Measurements from ENCODE around the gene DLGAP1. TPM values are rescaled to one million over a fixed set of nuclear protein-coding genes. Genes with fewer than 3 reads are reported as not detected.
"Not testable (repeated sequence)": the region's sequence is repeated elsewhere in the genome, so short reads cannot be mapped to it uniquely, and the experiment has no call there.

Gene DLGAP1
- total RNA-seq (ENCODE audit: unreplicated experiment), result 13.6 TPM
- long read RNA-seq, partial matches to known transcripts, result 0 of 2 reads
- long read RNA-seq, other reads (novel, unspliced or antisense), result 2 of 2 reads

- peak; percentile 81 for DNase-seq
- H3K9me3 Mint-ChIP-seq (ENCODE audit: unreplicated experiment), result peaks cover 4% of the 10 kb centered on the region
- TF ChIP-seq CTCF (IDR thresholded peaks at IDR 0.05; ENCODE audit: partially characterized antibody, unreplicated experiment), result no peak
- H3K27ac Mint-ChIP-seq (ENCODE audit: unreplicated experiment), result peak within 1 kb of the TSS; percentile 77
- no peaks in the 10 kb centered on the region for H3K36me3 Mint-ChIP-seq (ENCODE audit: unreplicated experiment)
- peaks cover 4% of the 10 kb centered on the region for H3K4me1 Mint-ChIP-seq (ENCODE audit: low read depth, unreplicated experiment)
- peak within 1 kb of the TSS; percentile 94 for H3K4me3 Mint-ChIP-seq (ENCODE audit: unreplicated experiment)
- peaks cover 6% of the 10 kb centered on the region for H3K27me3 Mint-ChIP-seq (ENCODE audit: unreplicated experiment)
Observed at GRCh38 chr18:4455113-4455811, at the start of gene DLGAP1. DLGAP1 (minus strand) TSS chr18:4455307.

- H3K27me3 Mint-ChIP-seq (ENCODE audit: unreplicated experiment); DNase-seq; H3K4me1 Mint-ChIP-seq (ENCODE audit: low read depth, unreplicated experiment); H3K27ac Mint-ChIP-seq (ENCODE audit: unreplicated experiment); H3K4me3 Mint-ChIP-seq (ENCODE audit: unreplicated experiment); H3K36me3 Mint-ChIP-seq (ENCODE audit: unreplicated experiment); H3K9me3 Mint-ChIP-seq (ENCODE audit: unreplicated experiment): not testable (repeated sequence)
Observed at GRCh38 chr18:4494703-4495284, 39.7 kb upstream of the DLGAP1 start.

DNA sequence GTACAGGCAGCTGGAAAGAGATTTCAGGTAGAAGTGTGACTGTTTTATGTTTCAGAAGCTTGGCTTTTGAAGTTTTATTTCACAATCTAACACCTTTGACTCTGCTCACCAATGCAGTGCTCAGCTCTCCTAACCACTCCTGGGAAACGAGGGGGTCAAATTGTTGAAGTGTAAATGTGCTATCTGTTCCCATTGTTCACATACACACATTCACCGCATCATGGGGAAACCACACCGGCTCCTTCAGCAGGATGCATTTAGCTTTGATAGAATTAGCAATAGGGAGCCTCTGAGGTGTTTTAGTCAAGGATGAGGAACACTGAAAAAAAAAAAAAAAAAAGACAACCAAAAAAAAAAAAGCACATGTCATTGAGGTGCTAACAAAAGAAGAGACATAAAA, 13.4 kb upstream of the DLGAP1 start:
- Mint-ChIP-seq H3K36me3 (ENCODE audit: unreplicated experiment) (no peaks in the 10 kb centered on the region), H3K4me3 (ENCODE audit: unreplicated experiment) (no peak overlapping the region), H3K27me3 (ENCODE audit: unreplicated experiment) (no peaks in the 10 kb centered on the region), H3K9me3 (ENCODE audit: unreplicated experiment) (no peaks in the 10 kb centered on the region), H3K27ac (ENCODE audit: unreplicated experiment) (no peak overlapping the region), H3K4me1 (ENCODE audit: low read depth, unreplicated experiment) (no peaks in the 10 kb centered on the region)
- DNase-seq, result no peak
- TF ChIP-seq CTCF (IDR thresholded peaks at IDR 0.05; ENCODE audit: partially characterized antibody, unreplicated experiment), result no peak

DNA sequence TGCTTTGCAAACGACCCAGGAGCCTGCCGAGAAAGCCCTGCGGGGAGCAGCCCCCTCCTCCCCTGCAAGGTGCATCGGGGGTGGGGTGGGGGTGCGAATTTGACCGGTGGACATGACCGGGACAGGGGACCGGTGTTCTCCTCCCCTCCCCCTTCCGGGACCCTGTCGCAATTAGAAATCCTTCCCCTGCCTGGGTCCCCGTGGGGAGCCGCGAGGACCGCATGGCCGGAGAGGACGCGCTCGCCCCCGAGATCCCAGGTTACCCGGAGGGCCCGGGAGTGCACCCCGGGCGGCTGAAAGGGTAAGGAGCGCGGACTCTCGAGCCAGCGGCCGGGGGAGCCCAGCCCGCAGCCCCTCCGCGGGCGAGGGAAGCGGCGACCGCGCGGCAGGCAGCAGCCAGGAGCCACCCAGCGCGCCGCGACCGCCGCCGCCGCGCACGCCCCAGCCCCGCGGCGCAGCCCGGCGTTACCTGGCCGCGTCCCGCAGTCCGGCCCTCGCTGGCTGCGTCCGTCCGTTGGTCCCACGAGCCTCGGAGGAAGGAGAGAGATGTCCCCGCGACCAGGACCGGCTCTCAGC, 482 bp downstream of the DLGAP1 start:
- H3K4me1 Mint-ChIP-seq (ENCODE audit: low read depth, unreplicated experiment), result peaks cover 4% of the 10 kb centered on the region
- no peak for TF ChIP-seq CTCF (IDR thresholded peaks at IDR 0.05; ENCODE audit: partially characterized antibody, unreplicated experiment)
- H3K4me3 Mint-ChIP-seq (ENCODE audit: unreplicated experiment), result peak overlapping the region; percentile 94
- H3K27ac Mint-ChIP-seq (ENCODE audit: unreplicated experiment), result peak overlapping the region; percentile 14
- H3K9me3 Mint-ChIP-seq (ENCODE audit: unreplicated experiment), result peaks cover 4% of the 10 kb centered on the region
- no peak for DNase-seq
- no peaks in the 10 kb centered on the region for H3K36me3 Mint-ChIP-seq (ENCODE audit: unreplicated experiment)
- peaks cover 6% of the 10 kb centered on the region for H3K27me3 Mint-ChIP-seq (ENCODE audit: unreplicated experiment)

GRCh38 chr18:4453874-4454536, 1.1 kb downstream of the DLGAP1 start:
- Mint-ChIP-seq H3K4me3 (ENCODE audit: unreplicated experiment) (peak overlapping the region; percentile 94), H3K27ac (ENCODE audit: unreplicated experiment) (peak overlapping the region; percentile 14), H3K27me3 (ENCODE audit: unreplicated experiment) (peaks cover 6% of the 10 kb centered on the region), H3K36me3 (ENCODE audit: unreplicated experiment) (no peaks in the 10 kb centered on the region), H3K4me1 (ENCODE audit: low read depth, unreplicated experiment) (peaks cover 4% of the 10 kb centered on the region), H3K9me3 (ENCODE audit: unreplicated experiment) (peaks cover 4% of the 10 kb centered on the region)
- peak; percentile 71 for DNase-seq
- TF ChIP-seq CTCF (IDR thresholded peaks at IDR 0.05; ENCODE audit: partially characterized antibody, unreplicated experiment), result no peak
